LoVo (cell line): ENCODE results near the gene IRF7.
A peak's percentile ranks its signal among the peaks of the same experiment; 100 is the strongest.
"Not testable (repeated sequence)": the region's sequence is repeated elsewhere in the genome, so short reads cannot be mapped to it uniquely, and the experiment has no call there.

Experiments used
- DNase-seq: peaks from one replicate; pipeline ENCODE4 v3.0.0-alpha.2; 2016; ENCODE audit warnings: low spot score

Gene IRF7

GRCh38 chr11:581342-581741 lies 34.4 kb downstream of the IRF7 start:
- no peak for DNase-seq

- DNase-seq, result no peak
These were observed 35.7 kb downstream of the IRF7 start for GRCh38 chr11:579830-580601.

GRCh38 chr11:578276-579035 lies 37.3 kb downstream of the IRF7 start:
- no peak for DNase-seq

- DNase-seq, result no peak
These were observed 38.2 kb downstream of the IRF7 start for GRCh38 chr11:577611-577894.

DNA sequence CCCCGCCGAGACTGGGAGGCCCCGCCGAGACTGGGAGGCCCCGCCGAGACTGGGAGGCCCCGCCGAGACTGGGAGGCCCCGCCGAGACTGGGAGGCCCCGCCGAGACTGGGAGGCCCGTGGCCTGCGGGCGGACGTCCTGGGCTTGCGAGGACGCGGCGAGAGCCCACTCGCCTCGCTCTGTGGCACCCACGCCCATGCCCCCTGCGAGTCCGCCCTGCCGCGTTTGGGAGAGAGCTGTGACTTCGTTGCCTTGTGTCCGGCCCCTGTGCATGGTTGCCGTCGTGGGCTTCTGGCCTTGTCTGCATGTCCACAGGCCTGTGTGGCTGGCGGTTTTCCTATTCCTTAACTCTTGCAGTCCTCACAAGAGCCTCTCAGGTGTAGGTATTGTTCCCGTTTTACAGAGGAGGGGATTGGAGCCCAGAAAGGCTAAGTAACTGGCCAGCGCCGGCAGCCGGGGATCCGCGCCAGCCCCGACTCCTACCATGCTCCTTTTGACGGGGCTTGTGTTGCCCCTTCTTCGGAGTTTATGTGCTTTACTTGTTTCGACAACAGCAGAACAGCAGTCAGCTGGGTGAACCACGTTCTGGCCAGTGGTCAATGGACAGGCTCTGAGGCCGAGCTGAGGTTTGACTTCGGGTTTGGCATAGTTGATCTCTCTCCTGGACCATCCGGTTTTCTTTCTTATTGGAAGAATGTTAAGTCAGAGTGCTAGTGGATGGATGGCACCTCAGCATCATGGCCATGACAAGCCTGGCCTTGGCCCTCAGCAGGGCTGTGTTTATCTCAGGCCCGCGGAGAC lies 38.7 kb downstream of the IRF7 start:
- no peak for DNase-seq

GRCh38 chr11:575996-576768 lies 39.6 kb downstream of the IRF7 start, which contains the start of gene PHRF1:
PHRF1 (plus strand) TSS chr11:576470; CDS start chr11:581513, 5,043 bp downstream.
- DNase-seq, result peak; percentile 94

DNA sequence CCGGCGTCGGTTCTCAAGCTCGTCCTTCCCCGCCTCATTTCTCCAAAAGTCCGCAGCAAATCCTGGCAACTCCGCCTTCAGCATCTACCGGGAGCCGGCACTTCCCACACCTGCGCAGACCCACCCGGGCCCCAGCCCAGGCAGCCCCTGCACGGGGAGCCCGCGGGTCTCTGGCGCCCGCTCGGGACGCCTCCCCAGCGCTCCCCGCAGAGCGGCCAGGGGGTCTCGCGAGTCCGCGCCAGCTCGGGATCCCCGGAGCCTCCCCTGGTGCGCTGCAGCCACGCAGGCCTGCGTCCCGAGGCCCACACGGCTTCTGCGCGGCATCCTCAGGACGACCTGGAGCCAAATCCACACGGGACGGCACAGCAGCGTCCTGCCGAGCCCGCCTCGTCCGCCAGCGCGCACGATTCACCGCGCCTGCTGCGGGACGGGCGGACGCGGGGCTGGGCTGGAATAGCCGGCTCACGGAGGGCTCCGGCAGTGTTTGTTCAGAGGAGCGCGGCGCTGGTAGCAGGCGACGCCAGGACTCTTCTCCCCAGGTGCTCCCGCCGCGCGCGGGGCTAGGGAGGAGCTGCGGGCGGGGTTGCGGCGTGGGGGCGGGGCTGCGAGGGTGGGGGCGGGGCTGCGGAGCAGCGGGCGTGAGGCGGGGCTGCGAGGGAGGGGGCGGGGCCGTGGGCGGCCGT lies 40.3 kb downstream of the IRF7 start:
- DNase-seq, result no peak

GRCh38 chr11:574632-575312 lies 41.0 kb downstream of the IRF7 start:
- DNase-seq, result no peak

DNA sequence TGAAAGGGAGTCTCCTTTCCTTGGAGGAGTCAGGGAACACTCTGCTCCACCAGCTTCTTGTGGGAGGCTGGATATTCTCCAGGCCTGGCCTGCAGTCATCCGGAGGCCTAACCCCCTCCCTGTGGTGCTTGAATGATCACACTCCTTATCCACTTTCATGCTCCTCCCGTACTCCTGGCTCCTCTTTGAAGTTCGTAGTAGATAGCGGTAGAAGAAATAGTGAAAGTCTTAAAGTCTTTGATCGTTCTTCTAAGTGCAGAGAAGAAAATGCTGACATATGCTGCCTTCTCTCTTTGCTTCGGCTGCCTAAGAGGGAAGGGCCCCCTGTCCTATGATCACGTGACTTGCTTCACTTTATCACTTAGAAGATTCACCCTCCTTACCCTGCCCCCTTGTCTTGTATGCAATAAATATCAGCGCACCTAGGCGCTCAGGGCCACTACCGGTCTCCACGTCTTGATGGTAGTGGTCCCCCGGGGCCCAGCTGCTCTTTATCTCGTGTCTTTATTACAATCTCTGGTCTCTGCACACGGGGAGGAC lies 41.6 kb downstream of the IRF7 start:
- not testable (repeated sequence) for DNase-seq

DNA sequence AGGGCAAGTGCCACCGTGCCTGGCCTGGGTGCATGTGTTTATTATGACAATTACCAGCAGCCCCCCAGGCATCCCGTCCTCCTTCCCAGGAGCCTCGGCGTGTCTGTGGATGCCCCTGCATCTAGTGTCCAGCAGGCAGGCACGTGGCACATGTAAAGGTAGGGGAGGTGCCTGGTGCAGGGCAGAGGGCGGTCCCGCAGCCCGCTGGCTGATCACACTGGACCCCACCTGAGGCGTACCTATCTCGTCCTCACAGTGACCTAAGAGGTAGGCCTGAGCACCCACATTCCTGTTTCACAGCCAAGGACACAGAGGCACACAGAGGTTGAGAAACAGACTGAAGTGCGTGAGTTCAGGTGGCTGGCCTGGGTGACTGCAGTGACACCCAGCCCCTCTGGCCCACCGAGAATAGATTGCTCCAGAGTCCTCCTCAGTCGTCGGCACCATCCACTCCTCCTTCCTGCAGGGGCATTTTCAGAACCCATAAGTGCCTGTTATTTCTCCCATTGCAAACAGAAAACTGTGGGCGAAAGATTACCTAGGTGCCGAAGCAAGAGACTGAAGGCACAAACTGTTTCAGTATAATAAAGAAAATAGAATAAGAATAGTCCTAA lies 42.5 kb downstream of the IRF7 start:
- no peak for DNase-seq

GRCh38 chr11:571802-572185 lies 44.0 kb downstream of the IRF7 start:
- DNase-seq, result no peak

GRCh38 chr11:569158-569885 lies 46.4 kb downstream of the IRF7 start:
- DNase-seq, result no peak

- peak; percentile 96 for DNase-seq
These were observed 47.2 kb downstream of the IRF7 start for GRCh38 chr11:568306-569157.

GRCh38 chr11:567629-568292 lies 48.0 kb downstream of the IRF7 start:
- no peak for DNase-seq

- no peak for DNase-seq
These were observed 48.6 kb downstream of the IRF7 start for GRCh38 chr11:567011-567628.

- DNase-seq, result no peak
These were observed 49.7 kb downstream of the IRF7 start for GRCh38 chr11:565921-566509.
